H1 (cell line): ENCODE results near the gene KCNK3.

Source experiments
- EGR1 ChIP-seq: IDR thresholded peaks from 2 replicates; pipeline ENCODE4 v1.6.1; 2011; ENCODE audit warnings: low read depth, low read length, borderline replicate concordance
- GABPA ChIP-seq: IDR thresholded peaks from 2 replicates; pipeline ENCODE4 v1.6.1; 2011; ENCODE audit warnings: mild to moderate bottlenecking, low read length, moderate library complexity, borderline replicate concordance; ENCODE audit not compliant: insufficient read depth
- JUN ChIP-seq: IDR thresholded peaks from 2 replicates; pipeline ENCODE4 v1.6.1; 2011; ENCODE audit warnings: low read depth, mild to moderate bottlenecking, improper control_type of control experiment, low read length
- MAFK ChIP-seq: IDR thresholded peaks from 2 replicates; pipeline ENCODE4 v1.6.1; 2012; ENCODE audit warnings: low read depth, mild to moderate bottlenecking, improper control_type of control experiment, low read length
- POLR2A ChIP-seq, 2 experiments: IDR thresholded peaks; 1 replicate in 1 of 2; 2 replicates in 1 of 2; pipeline ENCODE4 v1.6.1; 2011; ENCODE audit warnings: low read depth in 2 of 2, low read length in 2 of 2, mild to moderate bottlenecking in 2 of 2; ENCODE audit errors: control extremely low read depth in 1 of 2
- POLR2AphosphoS5 ChIP-seq: IDR thresholded peaks from 2 replicates; pipeline ENCODE4 v1.6.1; 2011; ENCODE audit warnings: low read depth, low read length
- TAF1 ChIP-seq: IDR thresholded peaks from 2 replicates; pipeline ENCODE4 v1.6.1; 2011; ENCODE audit warnings: mild to moderate bottlenecking, low read depth, low read length
- TF ChIP-seq, protein P1 (sequence below): IDR thresholded peaks from 2 replicates; pipeline ENCODE4 v1.6.1; 2011; ENCODE audit warnings: low read depth, mild to moderate bottlenecking, low read length; ENCODE audit not compliant: insufficient read depth
- TF ChIP-seq, protein P2 (sequence below), 3 experiments: IDR thresholded peaks; 1 replicate in 2 of 3; 2 replicates in 1 of 3; pipeline versions ENCODE4 v1.5.1 to v1.6.1; 2011; ENCODE audit warnings: low read length in 3 of 3, mild to moderate bottlenecking in 3 of 3, inconsistent platforms in 2 of 3, low read depth in 1 of 3, moderate library complexity in 1 of 3; ENCODE audit not compliant: insufficient read depth in 1 of 3; ENCODE audit errors: control extremely low read depth in 1 of 3

DNA sequence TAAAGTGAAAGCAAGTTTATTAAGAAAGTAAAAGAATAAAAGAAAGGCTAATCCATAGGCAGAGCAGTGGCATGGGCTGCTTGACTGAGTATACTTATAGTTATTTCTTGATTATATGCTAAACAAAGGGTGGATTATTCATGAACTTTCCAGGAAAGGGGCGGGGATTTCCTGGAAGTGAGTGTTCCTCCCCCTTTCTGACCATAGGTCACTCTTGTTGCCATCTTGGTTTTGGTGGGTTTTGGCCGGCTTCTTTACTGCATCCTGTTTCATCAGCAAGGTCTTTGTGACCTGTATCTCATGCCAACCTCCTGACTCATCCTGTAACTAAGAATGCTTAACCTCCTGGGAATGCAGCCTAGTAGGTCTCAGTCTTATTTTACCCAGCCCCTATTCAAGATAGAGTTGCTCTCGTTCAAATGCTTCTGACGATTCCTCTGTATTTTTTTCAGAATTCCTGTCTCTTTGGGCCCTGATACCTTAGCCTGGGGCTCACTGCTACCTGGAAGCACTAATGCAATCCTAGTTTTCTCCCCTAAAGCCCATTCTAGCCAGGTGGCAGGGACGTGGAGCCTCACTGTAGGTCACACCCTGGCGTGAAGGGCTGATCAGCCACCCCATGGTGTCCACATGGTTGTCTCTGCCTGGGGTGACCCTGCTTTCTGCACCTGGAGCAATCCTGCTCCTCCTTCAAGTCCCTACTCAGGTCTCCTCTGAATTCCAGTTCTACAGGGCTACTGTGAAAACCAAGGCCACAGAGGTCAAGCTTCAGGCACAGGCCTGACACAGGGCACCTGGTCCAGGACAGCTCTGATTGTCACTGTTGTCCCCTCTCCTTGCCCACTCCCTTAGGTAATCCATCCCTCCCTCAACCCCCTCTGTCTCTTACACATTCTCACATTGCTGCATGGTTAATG, 65.6 kb downstream of the KCNK3 start:
- TF ChIP-seq TAF1 (0 out of 2 replicates have a peak, but pooled peaks have one; percentile 32), POLR2A (IDR thresholded peaks at IDR 0.05; ENCODE audit: control extremely low read depth in 1 of 2, low read depth in 2 of 2, low read length in 2 of 2) (no peak), JUN (peak; percentile 68; the same call in 1 of the 2 replicates), EGR1 (no peak), MAFK (no peak), GABPA (no peak), POLR2AphosphoS5 (no peak; the same call in 1 of the 2 replicates)
- TF ChIP-seq, protein P1, sequence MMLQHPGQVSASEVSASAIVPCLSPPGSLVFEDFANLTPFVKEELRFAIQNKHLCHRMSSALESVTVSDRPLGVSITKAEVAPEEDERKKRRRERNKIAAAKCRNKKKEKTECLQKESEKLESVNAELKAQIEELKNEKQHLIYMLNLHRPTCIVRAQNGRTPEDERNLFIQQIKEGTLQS = 0 out of 2 replicates have a peak, but pooled peaks have one; percentile 13
- TF ChIP-seq, protein P2, sequence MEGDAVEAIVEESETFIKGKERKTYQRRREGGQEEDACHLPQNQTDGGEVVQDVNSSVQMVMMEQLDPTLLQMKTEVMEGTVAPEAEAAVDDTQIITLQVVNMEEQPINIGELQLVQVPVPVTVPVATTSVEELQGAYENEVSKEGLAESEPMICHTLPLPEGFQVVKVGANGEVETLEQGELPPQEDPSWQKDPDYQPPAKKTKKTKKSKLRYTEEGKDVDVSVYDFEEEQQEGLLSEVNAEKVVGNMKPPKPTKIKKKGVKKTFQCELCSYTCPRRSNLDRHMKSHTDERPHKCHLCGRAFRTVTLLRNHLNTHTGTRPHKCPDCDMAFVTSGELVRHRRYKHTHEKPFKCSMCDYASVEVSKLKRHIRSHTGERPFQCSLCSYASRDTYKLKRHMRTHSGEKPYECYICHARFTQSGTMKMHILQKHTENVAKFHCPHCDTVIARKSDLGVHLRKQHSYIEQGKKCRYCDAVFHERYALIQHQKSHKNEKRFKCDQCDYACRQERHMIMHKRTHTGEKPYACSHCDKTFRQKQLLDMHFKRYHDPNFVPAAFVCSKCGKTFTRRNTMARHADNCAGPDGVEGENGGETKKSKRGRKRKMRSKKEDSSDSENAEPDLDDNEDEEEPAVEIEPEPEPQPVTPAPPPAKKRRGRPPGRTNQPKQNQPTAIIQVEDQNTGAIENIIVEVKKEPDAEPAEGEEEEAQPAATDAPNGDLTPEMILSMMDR (IDR thresholded peaks at IDR 0.05; ENCODE audit: control extremely low read depth in 1 of 3, insufficient read depth in 1 of 3, low read depth in 1 of 3, low read length in 3 of 3) = no peak
